Spleen (tissue), 11 donors: Measurements from ENCODE around the gene H1-8. TPM values are rescaled to one million over a fixed set of nuclear protein-coding genes. Genes with fewer than 3 reads are reported as not detected.

Experiments used
- DNase-seq: peaks from one replicate; pipeline ENCODE4 v3.0.0-alpha.2; 2020
- H3K27ac ChIP-seq, 8 donors: fragments of 200-600 bp; sonication (generic) in 7 of 8; 1 replicate in 4 of 8; 2 replicates in 4 of 8; pipeline versions ENCODE4 v1.5.0 to v1.8.0; 2016 to 2021; ENCODE audit warnings: inconsistent platforms in 4 of 8, mild to moderate bottlenecking in 4 of 8, moderate library complexity in 1 of 8
- H3K27me3 ChIP-seq, 7 donors: fragments of 200-600 bp; sonication (generic) in 6 of 7; replicated peaks in 1 of 7; 1 replicate in 4 of 7; 2 replicates in 3 of 7; pipeline versions ENCODE4 v1.5.0 to v1.8.0; 2016 to 2021; ENCODE audit warnings: inconsistent platforms in 3 of 7, mild to moderate bottlenecking in 1 of 7
- H3K36me3 ChIP-seq, 6 donors: fragments of 200-600 bp; sonication (generic) in 5 of 6; 1 replicate in 4 of 6; 2 replicates in 2 of 6; pipeline versions ENCODE4 v1.5.0 to v1.8.0; 2016 to 2021; ENCODE audit warnings: inconsistent platforms in 2 of 6
- H3K4me1 ChIP-seq, 6 donors: fragments of 200-600 bp; sonication (generic) in 5 of 6; 1 replicate in 3 of 6; 2 replicates in 3 of 6; pipeline versions ENCODE4 v1.5.0 to v1.8.0; 2016 to 2021; ENCODE audit warnings: inconsistent platforms in 3 of 6
- H3K4me3 ChIP-seq, 8 donors: fragments of 200-600 bp; sonication (generic) in 7 of 8; 1 replicate in 4 of 8; 2 replicates in 4 of 8; pipeline versions ENCODE4 v1.5.0 to v1.8.0; 2016 to 2021; ENCODE audit warnings: inconsistent platforms in 4 of 8, mild to moderate bottlenecking in 4 of 8, moderate library complexity in 2 of 8
- H3K9me3 ChIP-seq, 8 donors: fragments of 200-600 bp; sonication (generic) in 7 of 8; 1 replicate in 4 of 8; 2 replicates in 4 of 8; pipeline versions ENCODE4 v1.5.0 to v1.8.0; 2016 to 2021; ENCODE audit warnings: inconsistent platforms in 4 of 8
- POLR2A ChIP-seq, 3 donors: fragments of 450-650 bp; IDR thresholded peaks; one replicate each; pipeline ENCODE4 v1.5.1; 2017; ENCODE audit warnings: antibody characterized with exemption in 3 of 3, mild to moderate bottlenecking in 1 of 3
- POLR2AphosphoS5 ChIP-seq, 3 donors: sonication (generic); formaldehyde crosslinking; IDR thresholded peaks; one replicate each; pipeline ENCODE4 v1.5.1; 2017; ENCODE audit warnings: antibody characterized with exemption in 3 of 3
- WGBS, 5 donors: extraction: QIAGEN DNeasy Blood & Tissue Kit in 3 of 5; methylation state at CpG; one replicate each; pipeline versions ENCODE4 v1.1.5 to v1.1.7; 2013 to 2018; 5-methylcytosine and 5-hydroxymethylcytosine counted together
- intact Hi-C: fragments of 100-400 bp; cut with DNase I; formaldehyde crosslinking; loops from one replicate; pipeline ENCODE4 v1.15.0; 2023; ENCODE audit warnings: low total_unique reads
- polyA plus RNA-seq, 3 donors: library from polyadenylated mRNA; stranded (reverse); fragments of 200-250 nt; gene quantifications; one replicate each; pipeline ENCODE4 v1.2.1, GENCODE V29; 2013
- total RNA-seq, 7 donors: library from RNA; depleted of rRNA in 3 of 7; stranded (reverse); fragments of >200 nt in 3 of 7; fragmentation: NEBNext Ultra II Directional in 4 of 7; extraction: Animal tissue kit (Norgen Biotek cat#: 25700) in 4 of 7; gene quantifications; one replicate each; pipeline versions ENCODE4 v1.1.0 to v1.2.1, GENCODE V29; 2016 to 2021
- TF ChIP-seq, protein P1 (sequence below), 11 experiments: fragments of 200-600 bp in 7 of 11; fragments of 450-650 bp in 4 of 11; sonication (generic) in 4 of 11; IDR thresholded peaks in 8 of 11; conservative IDR thresholded peaks in 3 of 11; 1 replicate in 7 of 11; 2 replicates in 4 of 11; pipeline versions ENCODE4 v1.4.0 to v1.8.0; 2016 to 2021; ENCODE audit warnings: antibody characterized with exemption in 11 of 11, inconsistent platforms in 4 of 11, mild to moderate bottlenecking in 1 of 11
- donor health status: healthy with polysubstance abuse.
- donor health status: DM: no; HTN: no; CAD: no; lungs with moderate emphysema.
- donor health status: DM: no; HTN: no; CAD: no.
- donor health status: Bipolar disorder and iron deficiency.
- donor health status: healthy.
- donor health status: DM: no; HTN: no; CAD: no.
- donor health status: DM: yes; HTN: yes; CAD: no.

H1-8 gene
- total and polyA plus RNA-seq, 10 donors: not detected

DNA sequence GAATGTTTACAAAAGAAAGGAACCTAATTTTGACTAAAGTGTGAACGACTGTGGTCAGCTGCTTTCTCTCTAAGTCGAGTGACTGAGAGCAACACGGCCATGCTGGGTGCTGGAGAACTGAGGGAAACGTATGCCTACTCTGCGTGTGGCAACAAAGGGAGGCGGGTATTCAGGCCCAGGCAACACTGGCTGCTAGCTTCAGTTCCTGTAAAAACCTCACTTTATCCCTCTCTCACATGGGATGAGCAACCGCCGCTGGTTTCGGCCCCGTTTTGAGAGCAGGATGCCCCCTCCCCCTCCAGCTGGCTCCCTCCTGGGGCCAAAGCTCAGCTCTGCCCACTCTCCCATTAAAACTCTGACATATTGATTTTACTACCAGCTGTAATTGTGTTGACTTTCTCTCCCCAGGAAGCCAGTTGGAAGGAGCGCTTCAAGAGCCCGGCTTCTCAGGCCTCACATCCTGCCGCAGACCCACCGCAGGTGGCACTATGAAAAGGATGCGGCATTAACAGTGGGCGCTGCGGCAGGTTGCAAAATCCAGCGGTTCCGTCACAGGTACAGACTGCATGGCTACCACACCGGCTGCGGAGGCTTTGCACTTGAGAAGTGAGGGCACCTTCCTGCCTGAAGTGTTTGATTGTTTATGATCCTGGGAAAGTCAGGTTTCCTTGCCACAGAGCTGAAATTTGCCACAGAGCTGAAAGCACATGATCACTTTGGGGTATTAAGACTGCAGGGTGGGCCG lies 50.8 kb downstream of the H1-8 start:
- 12 to 26% (median 13%) methylated on average over 22 of the region's 22 CpGs for WGBS, 5 donors
- Histone ChIP-seq H3K27me3 (no peaks in the 10 kb centered on the region), H3K4me3 (peak overlapping the region in 1 of 8 donors; percentile 38), H3K4me1 (peaks cover 58 to 100% (median 92%) of the 10 kb centered on the region in 6 donors), H3K36me3 (peaks cover 0 to 8% (median 0%) of the 10 kb centered on the region in 6 donors), H3K9me3 (no peaks in the 10 kb centered on the region), H3K27ac (peak overlapping the region; percentile 44 to 91 (median 86))
- TF ChIP-seq, protein P1, sequence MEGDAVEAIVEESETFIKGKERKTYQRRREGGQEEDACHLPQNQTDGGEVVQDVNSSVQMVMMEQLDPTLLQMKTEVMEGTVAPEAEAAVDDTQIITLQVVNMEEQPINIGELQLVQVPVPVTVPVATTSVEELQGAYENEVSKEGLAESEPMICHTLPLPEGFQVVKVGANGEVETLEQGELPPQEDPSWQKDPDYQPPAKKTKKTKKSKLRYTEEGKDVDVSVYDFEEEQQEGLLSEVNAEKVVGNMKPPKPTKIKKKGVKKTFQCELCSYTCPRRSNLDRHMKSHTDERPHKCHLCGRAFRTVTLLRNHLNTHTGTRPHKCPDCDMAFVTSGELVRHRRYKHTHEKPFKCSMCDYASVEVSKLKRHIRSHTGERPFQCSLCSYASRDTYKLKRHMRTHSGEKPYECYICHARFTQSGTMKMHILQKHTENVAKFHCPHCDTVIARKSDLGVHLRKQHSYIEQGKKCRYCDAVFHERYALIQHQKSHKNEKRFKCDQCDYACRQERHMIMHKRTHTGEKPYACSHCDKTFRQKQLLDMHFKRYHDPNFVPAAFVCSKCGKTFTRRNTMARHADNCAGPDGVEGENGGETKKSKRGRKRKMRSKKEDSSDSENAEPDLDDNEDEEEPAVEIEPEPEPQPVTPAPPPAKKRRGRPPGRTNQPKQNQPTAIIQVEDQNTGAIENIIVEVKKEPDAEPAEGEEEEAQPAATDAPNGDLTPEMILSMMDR (IDR thresholded peaks at IDR 0.05 in 8 of 11, conservative IDR thresholded peaks at IDR 0.05 in 3 of 11): no peak
- TF ChIP-seq POLR2AphosphoS5 (IDR thresholded peaks at IDR 0.05): peak; percentile 50 to 77 (median 73)
- TF ChIP-seq POLR2A (IDR thresholded peaks at IDR 0.05): no peak
- intact Hi-C loops: no loop called here
- peak; percentile 89 for DNase-seq

DNA sequence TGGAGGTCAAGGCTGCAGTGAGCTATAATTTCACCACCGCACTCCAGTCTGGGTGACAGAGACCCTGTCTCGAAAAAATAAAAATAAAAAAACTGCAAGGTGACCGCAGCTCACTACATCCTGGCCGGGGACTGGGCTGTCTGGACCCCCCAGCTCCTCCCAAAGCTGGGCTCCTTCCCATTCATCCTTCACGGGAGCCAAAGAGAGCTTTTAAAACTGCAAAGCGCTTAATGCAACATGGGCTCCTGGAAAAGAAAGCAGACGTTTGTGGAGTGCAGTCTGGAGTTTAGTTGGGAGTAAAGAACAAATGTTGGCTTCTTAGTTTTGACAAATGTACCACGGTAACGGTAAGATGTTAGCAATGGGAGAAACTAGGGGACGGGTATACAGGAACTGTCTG lies 51.4 kb downstream of the H1-8 start:
- intact Hi-C loops: no loop called here
- no peak for TF ChIP-seq POLR2A (IDR thresholded peaks at IDR 0.05)
- TF ChIP-seq POLR2AphosphoS5 (IDR thresholded peaks at IDR 0.05): no peak
- TF ChIP-seq, protein P1 (IDR thresholded peaks at IDR 0.05 in 8 of 11, conservative IDR thresholded peaks at IDR 0.05 in 3 of 11): no peak

DNA sequence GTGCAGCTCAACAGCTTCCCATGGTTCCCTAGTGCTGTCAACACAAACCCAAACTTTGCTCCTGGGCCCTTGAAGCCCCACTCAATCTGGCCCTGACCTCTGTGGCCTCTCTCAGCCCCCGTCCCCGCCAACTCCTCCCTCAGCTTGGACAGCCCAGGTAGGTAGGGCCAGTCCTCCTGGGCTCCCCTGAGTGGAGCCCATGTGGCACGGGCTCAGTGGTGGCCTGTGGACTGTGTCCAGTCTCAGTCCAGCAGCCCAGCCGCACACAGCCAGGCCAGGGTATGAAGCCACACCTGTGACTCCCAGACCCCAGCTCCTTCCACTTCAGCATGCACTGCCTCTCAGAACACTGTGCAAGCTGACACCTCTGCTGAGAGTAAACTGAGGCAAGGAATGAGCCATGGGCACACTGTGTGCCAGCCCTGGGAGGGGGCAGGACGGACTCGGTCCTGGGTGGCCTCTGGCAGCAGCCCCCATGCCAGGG lies 52.0 kb downstream of the H1-8 start:
- TF ChIP-seq, protein P1 (IDR thresholded peaks at IDR 0.05 in 8 of 11, conservative IDR thresholded peaks at IDR 0.05 in 3 of 11): no peak
- TF ChIP-seq POLR2AphosphoS5 (IDR thresholded peaks at IDR 0.05): peak in 1 of 3 donors; percentile 13
- Histone ChIP-seq H3K4me3 (no peak overlapping the region), H3K4me1 (peaks cover 69 to 100% (median 98%) of the 10 kb centered on the region in 6 donors), H3K27ac (peak overlapping the region; percentile 66 to 91 (median 86)), H3K27me3 (no peaks in the 10 kb centered on the region), H3K9me3 (no peaks in the 10 kb centered on the region), H3K36me3 (no peaks in the 10 kb centered on the region)
- intact Hi-C loops: no loop called here
- 77 to 91% (median 85%) methylated on average over 5 to 6 of the region's 6 CpGs for WGBS, 5 donors
- DNase-seq: no peak

More for the DNA sequence above, 51.4 kb downstream of the H1-8 start:
- DNase-seq: no peak
- Histone ChIP-seq H3K27me3 (no peaks in the 10 kb centered on the region), H3K36me3 (peaks cover 0 to 1% (median 0%) of the 10 kb centered on the region in 6 donors), H3K9me3 (no peaks in the 10 kb centered on the region), H3K4me1 (peaks cover 63 to 100% (median 95%) of the 10 kb centered on the region in 6 donors), H3K27ac (peak overlapping the region in 7 of 8 donors; percentile 44 to 91 (median 88)), H3K4me3 (peak overlapping the region in 1 of 8 donors; percentile 38)
- WGBS, 5 donors: 48 to 57% (median 51%) methylated on average over 10 of the region's 10 CpGs

DNA sequence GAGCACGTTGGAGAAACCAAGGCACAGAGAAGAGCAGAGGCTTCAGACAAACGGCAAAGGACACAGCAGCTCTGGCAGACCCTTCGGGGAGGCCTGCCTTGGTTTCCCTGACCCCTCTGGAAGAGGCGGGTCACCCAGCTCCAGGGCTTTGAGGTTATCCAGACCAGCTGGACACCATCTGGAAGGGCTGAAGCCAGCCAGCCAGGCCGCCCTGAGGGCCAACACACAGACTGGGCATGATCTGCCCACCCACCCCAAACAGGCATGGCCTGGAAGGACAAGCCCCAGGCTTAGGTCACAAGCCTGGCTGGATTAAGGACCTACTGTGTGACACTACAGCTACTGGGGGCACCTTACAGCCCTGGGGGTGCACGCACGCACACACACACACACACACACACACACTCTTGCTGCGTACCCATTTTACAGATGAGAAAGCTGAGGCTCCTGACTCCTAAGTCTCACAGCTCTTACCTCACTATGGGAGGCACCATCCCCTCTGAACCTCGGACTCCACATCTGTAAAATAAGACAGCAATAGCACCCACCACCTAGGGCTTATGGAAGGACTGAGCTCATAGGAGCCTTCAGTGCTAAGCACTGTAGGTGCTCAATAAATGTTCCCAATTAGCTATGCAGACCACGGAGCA lies 52.7 kb downstream of the H1-8 start:
- Histone ChIP-seq H3K27me3 (no peaks in the 10 kb centered on the region), H3K9me3 (no peaks in the 10 kb centered on the region), H3K4me3 (peak overlapping the region in 1 of 8 donors; percentile 28), H3K36me3 (no peaks in the 10 kb centered on the region), H3K27ac (peak overlapping the region; percentile 66 to 91 (median 86)), H3K4me1 (peaks cover 76 to 100% (median 97%) of the 10 kb centered on the region in 6 donors)
- TF ChIP-seq POLR2A (IDR thresholded peaks at IDR 0.05): no peak
- TF ChIP-seq, protein P1 (IDR thresholded peaks at IDR 0.05 in 8 of 11, conservative IDR thresholded peaks at IDR 0.05 in 3 of 11): no peak
- TF ChIP-seq POLR2AphosphoS5 (IDR thresholded peaks at IDR 0.05): no peak
- WGBS, 5 donors: 57 to 72% (median 68%) methylated on average over 10 of the region's 10 CpGs
- intact Hi-C loops: no loop called here
- no peak for DNase-seq
